Suppressor macrophage treated with lipopolysaccharide for 1 hour (primary cell): ENCODE results near the gene PPIP5K2.
"Not testable (repeated sequence)": the region's sequence is repeated elsewhere in the genome, so short reads cannot be mapped to it uniquely, and the experiment has no call there.

Experiments
- DNase-seq, 3 donors: peaks; one replicate each; pipeline ENCODE4 v3.0.0-alpha.2; 2020 to 2022

Gene PPIP5K2

DNA sequence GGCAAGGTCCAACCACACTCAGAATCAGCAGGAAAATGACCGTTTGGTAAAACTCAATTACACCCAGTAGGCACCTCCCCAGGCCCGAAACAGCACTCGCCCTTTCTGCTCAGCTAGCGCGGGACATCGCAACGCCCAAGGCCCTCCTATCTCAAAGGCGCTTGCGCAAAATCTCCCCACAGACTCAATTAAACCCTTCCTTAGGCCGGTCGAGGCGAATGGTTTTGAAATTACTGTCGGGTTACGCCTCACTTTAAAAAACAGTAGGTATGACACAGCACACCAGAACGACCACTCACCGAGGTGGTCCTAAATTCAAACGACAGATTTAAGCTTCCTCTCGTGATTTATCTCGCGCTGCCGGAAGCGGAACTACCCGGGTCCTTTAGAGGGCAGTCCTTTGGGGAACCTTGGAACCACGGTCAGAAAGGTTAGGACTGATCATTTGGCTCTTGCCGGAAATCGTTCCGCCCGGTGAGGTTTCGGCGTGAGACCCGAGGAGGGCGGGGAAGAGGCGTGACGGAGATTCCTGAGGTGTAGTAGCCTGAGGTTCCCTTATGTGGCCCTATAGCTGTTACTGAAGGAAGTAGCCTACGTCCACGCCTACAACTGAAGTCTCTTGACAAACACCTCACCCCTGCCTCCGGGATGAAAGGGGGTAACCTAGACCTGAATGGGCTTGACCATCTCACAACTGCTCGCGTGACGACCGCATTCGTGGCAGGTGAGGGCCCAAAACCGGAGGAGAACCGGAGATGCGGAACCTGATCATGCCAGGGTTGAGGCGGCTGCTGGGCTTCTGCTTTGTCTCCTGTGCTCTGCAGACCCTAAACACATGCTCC is at the start of gene PPIP5K2, which contains the start of gene GIN1:
TSS of gene PPIP5K2 (plus strand) at position 537 of the 842 bp plus-strand sequence. CDS start 9,289 bp downstream, outside the sequence.
TSS of gene GIN1 (minus strand) at position 374 of the 842 bp plus-strand sequence. CDS start 11,431 bp downstream, outside the sequence.
- peak; percentile 97 to 99 (median 98) for DNase-seq

DNA sequence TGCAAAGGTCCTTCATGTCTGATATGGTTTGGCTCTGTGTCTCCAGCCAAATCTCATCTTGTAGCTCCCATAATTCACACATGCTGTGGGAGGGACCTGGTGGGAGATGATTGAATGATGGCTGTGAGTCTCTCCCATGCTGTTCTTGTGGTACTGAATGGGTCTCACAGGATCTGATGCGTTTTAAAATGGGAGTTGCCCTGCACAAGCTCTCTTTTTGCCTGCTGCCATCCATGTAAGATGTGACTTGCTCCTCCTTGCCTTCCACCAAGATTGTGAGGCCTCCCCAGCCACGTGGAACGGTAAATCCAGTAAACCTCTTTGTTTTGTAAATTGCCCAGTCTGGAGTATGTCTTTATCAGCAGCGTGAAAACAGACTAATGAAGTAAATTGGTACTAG is 46.6 kb upstream of the PPIP5K2 start:
- not testable (repeated sequence) for DNase-seq

GRCh38 chr5:103075442-103075841 is 44.7 kb upstream of the PPIP5K2 start:
- no peak for DNase-seq

- DNase-seq = no peak
Measured at GRCh38 chr5:103079796-103080195, 40.3 kb upstream of the PPIP5K2 start.

GRCh38 chr5:103086547-103086946 is 33.6 kb upstream of the PPIP5K2 start:
- no peak for DNase-seq

- DNase-seq = no peak
Measured at GRCh38 chr5:103089272-103089671, 30.8 kb upstream of the PPIP5K2 start.

GRCh38 chr5:103090791-103091190 is 29.3 kb upstream of the PPIP5K2 start:
- DNase-seq = no peak

GRCh38 chr5:103092676-103093075 is 27.4 kb upstream of the PPIP5K2 start:
- DNase-seq = no peak

DNA sequence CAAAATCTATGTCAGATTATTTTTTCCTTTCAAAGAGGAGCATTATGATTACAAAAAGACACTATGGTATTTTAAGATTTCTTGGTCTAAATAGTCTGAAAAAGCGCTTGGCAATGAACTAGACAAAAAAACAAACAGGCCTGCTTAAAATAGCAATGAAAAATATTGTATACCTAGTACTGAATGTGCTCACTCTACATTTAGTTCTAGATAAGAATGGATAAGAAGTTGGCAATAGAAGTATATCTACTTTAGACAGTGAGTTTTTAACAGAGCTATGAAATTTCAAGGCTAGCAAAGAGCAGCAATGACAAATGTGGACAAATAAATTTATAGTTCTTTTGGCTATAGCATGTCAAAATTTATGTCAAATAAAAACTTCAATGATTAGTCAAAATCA is 26.4 kb upstream of the PPIP5K2 start:
- DNase-seq = no peak

DNA sequence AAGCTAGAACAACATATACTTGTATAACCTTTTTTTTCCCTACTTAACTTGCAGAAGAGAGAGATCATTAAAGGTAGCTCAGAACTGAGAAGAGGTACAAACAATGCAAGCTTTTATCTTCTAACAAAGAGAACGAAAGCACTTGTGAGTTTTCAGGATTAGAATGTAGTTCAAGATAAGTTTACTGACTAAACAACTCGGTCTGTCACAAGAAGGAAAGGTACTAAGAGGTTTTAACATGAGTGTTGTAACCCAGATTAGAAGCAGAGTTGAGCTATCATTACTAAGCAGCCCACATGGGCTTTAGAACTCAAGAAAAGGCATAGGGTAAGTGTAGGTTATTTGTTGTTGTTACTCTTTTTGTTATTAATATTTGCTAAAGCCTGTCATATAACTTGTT is 25.4 kb upstream of the PPIP5K2 start:
- no peak for DNase-seq

DNA sequence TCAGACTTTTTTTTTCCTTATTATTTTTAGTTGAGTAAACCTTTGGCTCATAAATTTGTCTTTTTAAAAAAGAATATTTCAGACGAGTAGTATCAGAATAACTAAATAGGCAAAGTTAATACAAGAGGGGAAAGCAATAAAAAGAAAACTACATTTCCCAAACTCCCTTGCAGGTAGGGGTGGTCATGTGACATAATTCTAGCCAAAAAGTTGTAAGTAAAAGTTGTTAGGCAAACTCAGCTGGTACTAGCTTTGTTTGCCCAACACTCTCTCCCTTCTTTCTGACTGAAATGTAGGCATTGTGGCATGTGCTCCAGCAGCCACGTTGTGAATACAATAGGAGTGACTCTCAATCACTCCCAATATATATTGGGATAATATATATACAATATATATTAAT is 21.1 kb upstream of the PPIP5K2 start:
- no peak for DNase-seq

GRCh38 chr5:103101079-103101750 is 18.9 kb upstream of the PPIP5K2 start:
- DNase-seq = no peak

DNA sequence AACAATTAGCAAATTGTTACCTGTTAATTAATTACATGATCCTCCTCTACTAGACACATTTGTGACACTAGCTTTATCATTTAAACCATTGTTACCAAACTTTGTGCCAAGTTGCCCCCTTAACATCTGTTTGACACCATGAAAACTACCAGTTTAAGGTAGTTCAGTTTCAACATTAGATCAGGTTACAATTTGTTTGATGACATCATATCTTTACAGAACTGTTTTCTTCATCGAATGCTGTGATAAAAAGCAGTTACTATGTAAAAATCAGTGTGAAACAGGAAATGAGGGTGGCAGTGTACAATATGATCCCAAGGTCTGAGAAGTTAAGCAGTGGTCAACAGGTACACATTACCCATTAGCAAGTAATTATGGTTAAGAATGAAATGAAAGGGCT is 17.9 kb upstream of the PPIP5K2 start:
- no peak for DNase-seq

DNA sequence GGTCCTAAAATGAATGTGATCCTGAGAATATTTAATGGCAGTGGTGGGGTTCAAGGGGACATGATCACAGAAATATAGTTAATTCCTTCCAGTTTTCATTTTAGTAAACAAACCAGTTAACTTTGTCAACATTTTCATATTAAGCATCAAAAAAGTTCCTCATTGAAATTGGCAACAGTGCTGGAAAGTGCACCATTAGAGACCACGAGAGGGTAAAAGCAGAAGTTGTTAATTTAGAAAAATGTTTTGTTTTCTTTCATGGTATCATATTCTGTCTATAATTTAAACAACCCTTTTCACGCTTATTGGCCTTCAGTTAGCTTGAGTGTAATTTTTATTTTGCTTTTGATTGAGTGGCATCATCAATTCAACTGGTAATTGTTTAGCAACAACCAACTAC is 12.0 kb upstream of the PPIP5K2 start:
- DNase-seq = peak in 1 of 3 donors; percentile 21

- no peak for DNase-seq
Measured at GRCh38 chr5:103109277-103109676, 10.8 kb upstream of the PPIP5K2 start.

- no peak for DNase-seq
Measured at GRCh38 chr5:103110403-103110802, 9.7 kb upstream of the PPIP5K2 start.

- DNase-seq = peak; percentile 9 to 32 (median 24)
Measured at GRCh38 chr5:103111468-103111867, 8.6 kb upstream of the PPIP5K2 start.

GRCh38 chr5:103112910-103113309 is 7.2 kb upstream of the PPIP5K2 start:
- DNase-seq = no peak

DNA sequence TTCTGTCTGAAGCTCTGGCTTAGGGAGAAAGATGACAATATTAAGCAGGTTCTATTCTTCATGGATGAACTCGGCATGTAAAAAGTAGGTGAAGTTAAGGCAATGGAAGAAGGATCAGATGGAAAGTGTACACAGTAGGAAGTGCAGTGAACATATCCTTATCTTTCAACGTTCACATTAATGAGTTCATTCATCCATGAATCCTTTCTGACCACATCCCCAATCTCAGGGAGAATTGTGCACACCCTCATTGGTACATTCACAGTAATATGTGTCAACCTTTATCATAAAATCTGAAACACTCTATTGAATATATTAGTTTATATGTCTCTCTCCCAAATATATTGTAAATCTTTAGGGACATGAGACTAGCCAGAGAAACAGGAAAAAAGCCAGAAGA is 5.7 kb upstream of the PPIP5K2 start:
- DNase-seq = no peak

DNA sequence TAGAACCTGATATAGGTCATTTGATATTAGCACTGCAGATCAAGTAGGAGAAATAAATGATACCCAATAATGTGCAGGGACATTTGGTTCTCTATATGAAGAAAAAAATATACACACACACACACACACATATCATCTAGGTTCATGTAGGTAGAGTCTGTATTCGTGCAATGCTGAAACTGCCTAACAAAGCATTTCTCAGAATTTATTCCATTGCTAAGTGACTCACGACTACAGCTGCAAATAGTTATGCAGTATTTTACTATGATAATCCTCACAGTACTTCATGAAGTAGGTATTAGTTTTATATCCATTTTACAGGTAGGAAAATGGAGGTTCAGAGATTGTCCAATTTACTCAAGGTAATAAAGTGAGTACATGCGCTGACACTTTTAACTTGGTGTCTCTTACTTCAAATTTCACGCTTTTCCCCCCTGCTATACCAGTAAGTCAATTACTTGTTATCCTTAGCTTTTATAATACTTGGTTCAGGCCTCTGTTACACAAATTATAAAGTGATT is 2.6 kb upstream of the PPIP5K2 start:
- no peak for DNase-seq

DNA sequence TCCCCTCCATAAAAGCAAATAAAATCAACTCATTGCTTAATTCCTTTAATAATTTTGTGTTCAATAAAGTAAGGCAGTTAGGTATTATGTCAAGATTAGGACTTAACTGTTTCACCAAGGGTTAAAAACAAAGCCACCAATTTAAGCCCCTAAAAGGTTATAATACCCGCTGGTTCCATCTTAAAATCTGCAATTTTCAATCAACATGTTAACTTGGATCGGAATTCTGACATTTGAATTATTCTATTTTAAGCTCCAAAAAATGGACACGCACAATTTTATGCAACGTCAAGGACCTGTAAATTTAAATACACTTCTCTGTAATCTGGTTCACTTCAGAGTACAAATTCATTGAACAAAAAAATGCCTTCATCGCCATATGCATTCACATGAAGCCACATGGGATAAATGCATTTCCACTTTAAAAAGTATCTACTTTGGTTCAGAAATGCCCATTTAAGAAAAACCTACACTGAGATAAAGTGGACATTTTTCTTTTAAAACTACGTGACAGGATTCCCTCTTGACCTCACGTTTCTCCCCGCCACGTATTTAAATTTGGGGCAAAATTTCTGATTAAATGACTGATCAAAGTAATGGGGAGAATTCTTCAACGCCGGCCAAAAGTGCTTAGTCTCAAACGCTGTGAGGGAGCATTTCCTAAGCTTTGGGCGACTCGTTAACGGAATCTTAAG is 884 bp upstream of the PPIP5K2 start:
- peak in 1 of 3 donors; percentile 22 for DNase-seq

- DNase-seq = peak; percentile 36 to 47 (median 43)
Measured at GRCh38 chr5:103120607-103121200, 603 bp downstream of the PPIP5K2 start.

DNA sequence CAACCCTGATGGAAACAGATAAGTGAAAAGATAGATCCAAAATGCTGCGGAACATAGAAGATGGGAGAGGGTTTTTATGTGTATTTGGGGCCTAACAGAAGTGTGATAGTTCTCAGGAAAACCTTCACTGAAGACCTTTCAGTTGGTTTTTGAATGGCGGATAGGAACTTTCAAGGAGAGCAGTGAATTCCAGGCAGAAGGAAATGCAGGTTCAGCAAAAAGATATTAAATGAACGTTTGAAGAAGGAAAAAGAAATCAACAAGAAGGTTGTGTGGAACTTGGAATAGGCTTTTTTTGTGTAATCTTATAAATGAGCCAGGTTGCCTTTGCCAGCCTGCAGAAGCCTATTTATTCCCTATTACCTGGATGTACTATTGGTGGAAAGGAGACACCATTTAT is 2.1 kb downstream of the PPIP5K2 start:
- no peak for DNase-seq
